HepG2 (cell line): ENCODE data around the gene VPS18. TPM values are rescaled to one million over a fixed set of nuclear protein-coding genes. Genes with fewer than 3 reads are reported as not detected.

ENCODE experiments used
- ATAC-seq: fragments of 200-7000 bp; cut with Tn5 transposase; 3 replicates; pipeline ENCODE4 v1.9.1; 2020; ENCODE audit warnings: mild to moderate bottlenecking, moderate library complexity
- BruUV-seq: library from RNA; stranded (reverse); fragments of 400-500 nt; replicated peaks from 2 replicates; lab custom pipeline; 2021; lab: Mats Ljungman, UMichigan
- CTCF ChIA-PET: fragments of 300-600 bp; formaldehyde crosslinking; extraction: SDS; loops from one replicate; lab custom pipeline; 2021; ENCODE audit warnings: low total read pairs, inconsistent platforms, low intra/inter-chr PET ratio; lab: Yijun Ruan, JAX
- POLR2A ChIA-PET: fragments of 350-600 bp; sonication (Branson Sonifier 250); formaldehyde crosslinking; loops from one replicate; lab custom pipeline; 2020; ENCODE audit warnings: antibody characterized with exemption, inconsistent platforms; lab: Yijun Ruan, JAX
- DNase-seq: peaks from one replicate; pipeline ENCODE4 v3.0.0-alpha.2; 2015; ENCODE audit warnings: low spot score
- FAIRE-seq: peaks from 3 replicates; lab custom pipeline; 2011; peaks lifted over from hg19 to GRCh38; lab: Jason Lieb, UNC
- H2AFZ ChIP-seq: one replicate; pipeline ENCODE4 v1.6.1; 2011; ENCODE audit warnings: low read length, inconsistent platforms
- H3K27ac ChIP-seq: fragments of 300-600 bp; 3 replicates; pipeline ENCODE4 v1.8.0; 2011; ENCODE audit warnings: mixed run types, mild to moderate bottlenecking, mixed read lengths, low read length, inconsistent platforms; ENCODE audit not compliant: insufficient read depth; ENCODE audit errors: extremely low read length
- H3K27me3 ChIP-seq, 2 experiments: fragments of 200-600 bp in 1 of 2; 2 replicates in 1 of 2; 3 replicates in 1 of 2; pipeline versions ENCODE4 v1.6.0 to v1.8.0; 2011; ENCODE audit warnings: low read length in 2 of 2, mild to moderate bottlenecking in 2 of 2, moderate library complexity in 2 of 2, inconsistent platforms in 1 of 2; ENCODE audit not compliant: insufficient read depth in 2 of 2, control insufficient read depth in 1 of 2
- H3K36me3 ChIP-seq, 2 experiments: fragments of 200-600 bp in 1 of 2; replicated peaks in 1 of 2; 2 replicates in 1 of 2; 3 replicates in 1 of 2; pipeline versions ENCODE4 v1.5.1 to v1.8.0; 2011; ENCODE audit warnings: low read length in 2 of 2, inconsistent platforms in 1 of 2; ENCODE audit not compliant: insufficient read depth in 2 of 2, control insufficient read depth in 1 of 2
- H3K4me1 ChIP-seq: 2 replicates; pipeline ENCODE4 v1.5.1; 2012; ENCODE audit warnings: low read length, inconsistent platforms; ENCODE audit not compliant: insufficient read depth
- H3K4me2 ChIP-seq: 2 replicates; pipeline ENCODE4 v1.6.0; 2011; ENCODE audit warnings: low read depth, low read length, inconsistent platforms
- H3K4me3 ChIP-seq, 3 experiments: fragments of 200-600 bp in 1 of 3; sonication (generic), shearing (Covaris generic) in 1 of 3; replicated peaks in 1 of 3; 2 replicates each; pipeline ENCODE4 v1.5.1; 2011 to 2016; ENCODE audit warnings: low read length in 3 of 3, inconsistent platforms in 2 of 3, low read depth in 2 of 3, mild to moderate bottlenecking in 2 of 3, control low read depth in 1 of 3, mixed read lengths in 1 of 3; ENCODE audit not compliant: insufficient read depth in 1 of 3
- H3K79me2 ChIP-seq: one replicate; pipeline ENCODE4 v1.6.1; 2011; ENCODE audit warnings: low read length, inconsistent platforms; ENCODE audit not compliant: insufficient read depth
- H3K9ac ChIP-seq: 2 replicates; pipeline ENCODE4 v1.6.0; 2011; ENCODE audit warnings: mild to moderate bottlenecking, low read depth, low read length, inconsistent platforms; ENCODE audit not compliant: insufficient read depth
- H3K9me3 ChIP-seq: 2 replicates; pipeline ENCODE4 v1.5.1; 2012; ENCODE audit warnings: mild to moderate bottlenecking, low read length
- H4K20me1 ChIP-seq: 2 replicates; pipeline ENCODE4 v1.6.0; 2011; ENCODE audit warnings: inconsistent platforms, mild to moderate bottlenecking, low read length, moderate library complexity; ENCODE audit not compliant: insufficient read depth
- CEBPZ ChIP-seq: IDR thresholded peaks from 2 replicates; pipeline ENCODE4 v1.6.1; 2012; ENCODE audit warnings: low read length, improper control_type of control experiment
- HNRNPL ChIP-seq: fragments of 200-400 bp; formaldehyde crosslinking; IDR thresholded peaks from 2 replicates; pipeline ENCODE4 v1.6.1; 2017; ENCODE audit warnings: mild to moderate bottlenecking, low read depth, low read length
- ZNF280D ChIP-seq: sonication (generic); formaldehyde crosslinking; IDR thresholded peaks from 2 replicates; pipeline ENCODE4 v1.5.1; 2020; ENCODE audit warnings: mild to moderate bottlenecking, missing genetic modification reagents
- WGBS: methylation state at CpG from one replicate; pipeline ENCODE4 v1.1.6; 2017; ENCODE audit warnings: low lambda C conversion rate; 5-methylcytosine and 5-hydroxymethylcytosine counted together
- in situ Hi-C: cut with HindIII; loops from 2 replicates; pipeline ENCODE4 v1.10.0; 2017; ENCODE audit warnings: low pct_unique_long_range_greater_than_20kb; ENCODE audit not compliant: extremely low pct_ligation_motif_present
- intact Hi-C: fragments of 100-400 bp; cut with micrococcal nuclease; formaldehyde crosslinking; loops from one replicate; pipeline ENCODE4 v1.10.0; 2022; ENCODE audit not compliant: unreplicated experiment
- polyA plus RNA-seq, 8 experiments: library from polyadenylated mRNA; depleted of rRNA in 3 of 8; stranded (reverse) in 7 of 8; unstranded in 1 of 8; fragments of >200 nt; fragmentation: Illumina TruSeq in 4 of 8; extraction: Trizol in 4 of 8; gene quantifications; 2 replicates each; pipeline versions ENCODE4 v1.2.1 to v1.2.3, GENCODE V29; 2011 to 2016; ENCODE audit warnings: low read depth in 4 of 8, missing spikeins in 1 of 8, mixed read lengths in 1 of 8; ENCODE audit not compliant: insufficient read depth in 1 of 8
- total RNA-seq, 5 experiments: library from RNA; depleted of rRNA; stranded (reverse); fragments of >200 nt; fragmentation: Illumina TruSeq; extraction: Trizol; gene quantifications; 2 replicates each; pipeline ENCODE4 v1.2.3, GENCODE V29; 2016; ENCODE audit warnings: low read depth in 1 of 5

Gene VPS18
- total and polyA plus RNA-seq, 2 of the 13 experiments (the other 11 are each of a cell fraction or from before 2014, with no cell fraction given): 5.8 to 17.0 TPM

GRCh38 chr15:40912478-40912877, 18.2 kb downstream of the VPS18 start:
- ATAC-seq (no peak), DNase-seq (no peak), FAIRE-seq (no peak)
- Histone ChIP-seq H3K36me3 (no peaks in the 10 kb centered on the region), H3K4me2 (no peak overlapping the region), H3K4me3 (no peak overlapping the region), H3K4me1 (peaks cover 70% of the 10 kb centered on the region), H4K20me1 (no peaks in the 10 kb centered on the region), H3K9me3 (no peaks in the 10 kb centered on the region), H2AFZ (no peak overlapping the region), H3K27me3 (peaks cover 0 to 8% of the 10 kb centered on the region in 2 experiments; a peak in 2 of 5 replicates), H3K27ac (no peak overlapping the region), H3K9ac (no peak overlapping the region), H3K79me2 (no peaks in the 10 kb centered on the region)
- intact Hi-C loops: no loop called here
- BruUV-seq: no TSS peak
- TF ChIP-seq ZNF280D (CRISPR knock-in tag) (no peak), CEBPZ (no peak), HNRNPL (no peak)
- 63% methylated on average over 1 of the region's 6 CpGs for WGBS
- ChIA-PET CTCF (no interaction called here), POLR2A (interaction anchor here (1.4 kb wide), 1 partner anchor 17 kb away, joined by 4 read pairs; the partner anchor contains the start of gene DLL4)
- in situ Hi-C loops: no loop called here
